Measurements from ENCODE around the gene SELENOV.

The SELENOV gene

GRCh38 chr19:39520541-39521484 lies 5.9 kb downstream of the SELENOV start:
- no peak for DNase-seq (ENCODE audit: low read depth)

GRCh38 chr19:39524495-39524894 lies 9.6 kb downstream of the SELENOV start:
- no peak for DNase-seq (ENCODE audit: low read depth)

GRCh38 chr19:39525205-39525604 lies 10.3 kb downstream of the SELENOV start:
- DNase-seq (ENCODE audit: low read depth), result no peak

- no peak for DNase-seq (ENCODE audit: low read depth)
Measured at GRCh38 chr19:39531834-39532232, 16.9 kb downstream of the SELENOV start.

- DNase-seq (ENCODE audit: low read depth), result peak; percentile 90
Measured at GRCh38 chr19:39532233-39533002, 17.5 kb downstream of the SELENOV start, which contains the start of gene EID2B. Gene EID2B (minus strand): TSS chr19:39532852. CDS start chr19:39532802, 50 bp downstream.

GRCh38 chr19:39533003-39533512 lies 18.1 kb downstream of the SELENOV start:
- no peak for DNase-seq (ENCODE audit: low read depth)

- DNase-seq (ENCODE audit: low read depth), result no peak
Measured at GRCh38 chr19:39533791-39534190, 18.9 kb downstream of the SELENOV start.

- DNase-seq (ENCODE audit: low read depth), result no peak
Measured at GRCh38 chr19:39539165-39539517, 24.2 kb downstream of the SELENOV start.

- DNase-seq (ENCODE audit: low read depth), result peak; percentile 89
Measured at GRCh38 chr19:39539518-39540332, 24.8 kb downstream of the SELENOV start, which contains the start of gene EID2. Gene EID2 (minus strand): TSS chr19:39540161. CDS start chr19:39540079, 82 bp downstream.

GRCh38 chr19:39540333-39540673 lies 25.4 kb downstream of the SELENOV start:
- no peak for DNase-seq (ENCODE audit: low read depth)

- DNase-seq (ENCODE audit: low read depth), result no peak
Measured at GRCh38 chr19:39542206-39542605, 27.3 kb downstream of the SELENOV start.

- DNase-seq (ENCODE audit: low read depth), result no peak
Measured at GRCh38 chr19:39543477-39543857, 28.5 kb downstream of the SELENOV start.

- no peak for DNase-seq (ENCODE audit: low read depth)
Measured at GRCh38 chr19:39544226-39544903, 29.4 kb downstream of the SELENOV start.

GRCh38 chr19:39544911-39545310 lies 30.0 kb downstream of the SELENOV start:
- no peak for DNase-seq (ENCODE audit: low read depth)

GRCh38 chr19:39546599-39546998 lies 31.7 kb downstream of the SELENOV start:
- DNase-seq (ENCODE audit: low read depth), result no peak

GRCh38 chr19:39550197-39550596 lies 35.3 kb downstream of the SELENOV start:
- no peak for DNase-seq (ENCODE audit: low read depth)

- no peak for DNase-seq (ENCODE audit: low read depth)
Measured at GRCh38 chr19:39553082-39553652, 38.2 kb downstream of the SELENOV start.

GRCh38 chr19:39554701-39555311 lies 39.9 kb downstream of the SELENOV start:
- DNase-seq (ENCODE audit: low read depth), result no peak

- DNase-seq (ENCODE audit: low read depth), result no peak
Measured at GRCh38 chr19:39555883-39556282, 40.9 kb downstream of the SELENOV start.

GRCh38 chr19:39557811-39558623 lies 43.1 kb downstream of the SELENOV start:
- DNase-seq (ENCODE audit: low read depth), result no peak

Data from stimulated activated CD8-positive, alpha-beta memory T cell treated with anti-CD3 and anti-CD28 coated beads, Interleukin-4, amount 100 ng/mL, for 24 hours (primary cell).